Neural progenitor cell (in vitro differentiated cells): ENCODE results near the gene DUS1L. TPM values are rescaled to one million over a fixed set of nuclear protein-coding genes. Genes with fewer than 3 reads are reported as not detected.

Experiments
- DNase-seq: peaks from one replicate; pipeline ENCODE4 v3.0.0-alpha.2; 2016; ENCODE audit warnings: low spot score
- H2AFZ ChIP-seq: fragments of 200-600 bp; sonication (generic); replicated peaks from 2 replicates; pipeline ENCODE4 v1.6.1; 2016; ENCODE audit warnings: antibody characterized with exemption
- H3F3A ChIP-seq: fragments of 200-600 bp; sonication (generic); 2 replicates; pipeline ENCODE4 v1.6.1; 2016; ENCODE audit warnings: antibody characterized with exemption, low read depth
- H3K27ac ChIP-seq: fragments of 200-600 bp; sonication (generic); 2 replicates; pipeline ENCODE4 v1.5.1; 2016; ENCODE audit warnings: mild to moderate bottlenecking
- H3K27me3 ChIP-seq: fragments of 200-600 bp; sonication (generic); 2 replicates; pipeline ENCODE4 v1.6.1; 2016; ENCODE audit warnings: mild to moderate bottlenecking, moderate library complexity
- H3K36me3 ChIP-seq: fragments of 200-600 bp; sonication (generic); 2 replicates; pipeline ENCODE4 v1.5.1; 2016
- H3K4me1 ChIP-seq: fragments of 200-600 bp; sonication (generic); 2 replicates; pipeline ENCODE4 v1.6.1; 2016; ENCODE audit warnings: mixed run types
- H3K4me2 ChIP-seq: fragments of 200-600 bp; sonication (generic); 2 replicates; pipeline ENCODE4 v1.6.1; 2016
- H3K4me3 ChIP-seq: fragments of 200-600 bp; sonication (generic); 2 replicates; pipeline ENCODE4 v1.5.1; 2016
- H3K79me2 ChIP-seq: fragments of 200-600 bp; sonication (generic); 2 replicates; pipeline ENCODE4 v1.6.1; 2016; ENCODE audit warnings: low read depth
- H3K9ac ChIP-seq: fragments of 200-600 bp; sonication (generic); 2 replicates; pipeline ENCODE4 v1.6.1; 2016
- H3K9me3 ChIP-seq: fragments of 200-600 bp; sonication (generic); 2 replicates; pipeline ENCODE4 v1.5.1; 2016; ENCODE audit warnings: low read depth
- H4K20me1 ChIP-seq: fragments of 200-600 bp; sonication (generic); 2 replicates; pipeline ENCODE4 v1.6.1; 2016; ENCODE audit warnings: low read depth
- H3K27ac Mint-ChIP-seq: 3 replicates; pipeline ENCODE4 v1.8.0; 2021; ENCODE audit warnings: mixed read lengths
- H3K27me3 Mint-ChIP-seq: 2 replicates; pipeline ENCODE4 v1.8.0; 2022; ENCODE audit warnings: low read depth, mild to moderate bottlenecking, inconsistent platforms, moderate library complexity, mixed read lengths; ENCODE audit not compliant: insufficient read depth
- H3K36me3 Mint-ChIP-seq: 3 replicates; pipeline ENCODE4 v1.8.0; 2021; ENCODE audit warnings: mixed read lengths
- H3K4me1 Mint-ChIP-seq: 3 replicates; pipeline ENCODE4 v1.8.0; 2021; ENCODE audit warnings: mixed read lengths
- H3K4me3 Mint-ChIP-seq: 3 replicates; pipeline ENCODE4 v1.8.0; 2021; ENCODE audit warnings: mild to moderate bottlenecking, moderate library complexity, mixed read lengths
- H3K9me3 Mint-ChIP-seq: 3 replicates; pipeline ENCODE4 v1.8.0; 2020; ENCODE audit warnings: mixed read lengths
- EZH2 ChIP-seq: fragments of 200-600 bp; sonication (generic); IDR thresholded peaks from 2 replicates; pipeline ENCODE4 v1.6.1; 2017; ENCODE audit warnings: antibody characterized with exemption, mild to moderate bottlenecking, moderate library complexity
- EZH2phosphoT487 ChIP-seq: fragments of 200-600 bp; sonication (generic); IDR thresholded peaks from 2 replicates; pipeline ENCODE4 v1.6.1; 2017; ENCODE audit warnings: antibody characterized with exemption
- total RNA-seq: library from RNA; depleted of rRNA; stranded (reverse); fragments of >200 nt; gene quantifications from 2 replicates; pipeline ENCODE4 v1.2.3, GENCODE V29; 2015; ENCODE audit warnings: low replicate concordance
- TF ChIP-seq, protein P1 (sequence below): fragments of 200-600 bp; sonication (generic); IDR thresholded peaks from 2 replicates; pipeline ENCODE4 v1.5.1; 2017; ENCODE audit warnings: antibody characterized with exemption, mild to moderate bottlenecking

Gene DUS1L
- total RNA-seq, 1 donor from 2014 or later, result 54.5 TPM

DNA sequence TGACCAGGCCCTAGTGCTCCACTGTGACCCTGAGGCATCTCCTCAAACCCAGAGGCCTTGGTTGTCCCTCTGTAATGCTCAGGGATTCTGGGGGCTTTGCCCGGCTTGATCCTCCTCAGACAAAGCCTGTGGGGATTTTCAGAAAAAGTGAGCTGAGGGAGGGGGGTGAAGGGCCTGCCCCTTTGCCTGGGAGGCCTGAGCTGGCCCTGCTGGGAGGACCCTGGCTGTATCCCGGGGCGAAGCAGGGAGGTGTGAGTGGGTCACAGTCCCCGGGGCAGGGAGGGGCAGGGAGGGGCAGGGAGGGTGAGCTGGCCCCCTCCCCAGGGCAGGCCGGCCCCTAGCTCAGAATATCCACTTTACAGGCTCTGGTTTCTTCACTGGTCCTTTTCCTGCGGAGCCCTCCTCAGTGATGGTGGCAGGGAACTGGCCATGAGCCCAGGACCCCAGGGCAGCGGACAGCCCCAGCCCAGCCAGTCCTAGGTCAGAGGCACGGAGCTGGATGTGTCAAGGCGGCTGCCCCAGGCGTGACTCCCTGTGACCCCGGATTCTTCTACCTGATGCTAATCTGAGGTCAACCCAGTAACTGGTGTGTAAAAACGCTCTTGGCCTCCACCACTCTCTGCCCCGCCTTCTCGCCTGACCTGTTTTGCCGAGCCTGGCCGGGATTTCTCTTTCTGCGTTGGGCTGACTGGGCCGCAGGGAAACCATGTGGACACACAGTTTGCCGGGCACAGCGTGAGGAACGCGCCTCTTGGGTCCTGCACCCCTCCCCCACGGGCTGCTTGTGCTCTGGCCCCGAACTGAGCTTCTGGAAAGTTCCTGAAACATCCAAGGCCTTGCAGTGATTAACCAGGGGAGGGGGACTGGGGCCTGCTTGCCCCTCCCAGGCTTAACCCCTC, 38.2 kb upstream of the DUS1L start:
- H3K79me2 ChIP-seq, result peaks cover 30% of the 10 kb centered on the region
- Mint-ChIP-seq H3K27me3 (peaks cover 9% of the 10 kb centered on the region), H3K27ac (peak overlapping the region; percentile 95), H3K4me1 (peaks cover 52% of the 10 kb centered on the region), H3K4me3 (peak overlapping the region; percentile 69), H3K36me3 (peaks cover 4% of the 10 kb centered on the region), H3K9me3 (no peaks in the 10 kb centered on the region)
- no peak overlapping the region for H3K9ac ChIP-seq
- H4K20me1 ChIP-seq, result no peaks in the 10 kb centered on the region
- peaks cover 67% of the 10 kb centered on the region for H3F3A ChIP-seq
- peaks cover 62% of the 10 kb centered on the region for H3K4me1 ChIP-seq
- TF ChIP-seq EZH2phosphoT487 (no peak), EZH2 (no peak)
- TF ChIP-seq, protein P1, sequence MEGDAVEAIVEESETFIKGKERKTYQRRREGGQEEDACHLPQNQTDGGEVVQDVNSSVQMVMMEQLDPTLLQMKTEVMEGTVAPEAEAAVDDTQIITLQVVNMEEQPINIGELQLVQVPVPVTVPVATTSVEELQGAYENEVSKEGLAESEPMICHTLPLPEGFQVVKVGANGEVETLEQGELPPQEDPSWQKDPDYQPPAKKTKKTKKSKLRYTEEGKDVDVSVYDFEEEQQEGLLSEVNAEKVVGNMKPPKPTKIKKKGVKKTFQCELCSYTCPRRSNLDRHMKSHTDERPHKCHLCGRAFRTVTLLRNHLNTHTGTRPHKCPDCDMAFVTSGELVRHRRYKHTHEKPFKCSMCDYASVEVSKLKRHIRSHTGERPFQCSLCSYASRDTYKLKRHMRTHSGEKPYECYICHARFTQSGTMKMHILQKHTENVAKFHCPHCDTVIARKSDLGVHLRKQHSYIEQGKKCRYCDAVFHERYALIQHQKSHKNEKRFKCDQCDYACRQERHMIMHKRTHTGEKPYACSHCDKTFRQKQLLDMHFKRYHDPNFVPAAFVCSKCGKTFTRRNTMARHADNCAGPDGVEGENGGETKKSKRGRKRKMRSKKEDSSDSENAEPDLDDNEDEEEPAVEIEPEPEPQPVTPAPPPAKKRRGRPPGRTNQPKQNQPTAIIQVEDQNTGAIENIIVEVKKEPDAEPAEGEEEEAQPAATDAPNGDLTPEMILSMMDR, result no peak
- no peaks in the 10 kb centered on the region for H3K27me3 ChIP-seq
- peak overlapping the region; percentile 70 for H3K4me2 ChIP-seq
- H2AFZ ChIP-seq, result no peak overlapping the region
- peak overlapping the region; percentile 99 for H3K27ac ChIP-seq
- H3K9me3 ChIP-seq, result no peaks in the 10 kb centered on the region
- DNase-seq, result peak; percentile 90
- no peaks in the 10 kb centered on the region for H3K36me3 ChIP-seq
- H3K4me3 ChIP-seq, result no peak overlapping the region

DNA sequence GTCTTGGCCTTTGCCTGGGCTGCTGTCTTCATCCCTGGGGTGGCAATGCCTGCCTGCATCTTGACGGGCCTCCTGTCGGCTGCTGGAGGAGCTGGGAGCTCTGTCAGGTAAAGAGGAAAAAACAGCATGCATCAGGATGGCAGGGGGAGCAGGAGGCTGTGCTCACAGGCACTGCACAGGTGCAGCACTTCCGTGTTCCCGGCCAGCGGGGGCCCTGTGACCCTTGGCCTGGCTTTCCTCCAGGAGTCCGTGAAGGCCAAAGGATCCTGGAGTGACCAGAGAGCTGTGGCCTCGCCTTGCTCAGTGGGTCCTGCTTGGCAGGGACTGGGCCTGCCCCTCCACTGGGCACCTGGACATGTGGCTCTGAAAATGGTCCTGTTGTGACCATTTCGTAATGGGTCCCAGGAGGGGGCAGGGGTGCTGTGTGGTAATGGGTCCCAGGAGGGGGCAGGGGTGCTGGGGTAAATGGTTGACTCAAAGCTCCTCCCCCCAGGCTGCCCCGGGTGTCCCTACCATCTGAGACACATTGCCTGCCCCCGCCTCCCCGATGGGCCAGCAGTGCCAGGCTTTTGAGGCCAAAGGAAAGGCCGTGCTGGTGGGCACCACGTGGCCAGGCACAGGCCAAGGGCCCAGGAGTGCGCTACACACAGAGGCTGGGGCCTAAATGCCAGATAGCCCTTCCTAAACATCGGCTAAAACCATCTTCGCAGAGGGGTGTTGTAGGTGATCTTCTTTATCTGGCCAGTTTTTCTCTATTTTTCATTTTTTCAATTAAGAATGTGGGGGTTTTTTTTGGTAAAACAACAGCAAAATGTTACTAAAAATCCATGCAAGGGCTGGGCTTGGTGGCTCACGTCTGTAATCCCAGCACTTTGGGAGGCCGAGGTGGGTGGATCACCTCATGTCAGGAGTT, 36.4 kb upstream of the DUS1L start:
- TF ChIP-seq EZH2phosphoT487, result no peak
- TF ChIP-seq, protein P1, result no peak
- TF ChIP-seq EZH2, result no peak
- Histone ChIP-seq H3K79me2 (peaks cover 41% of the 10 kb centered on the region), H3F3A (peaks cover 67% of the 10 kb centered on the region), H3K9me3 (no peaks in the 10 kb centered on the region), H2AFZ (no peak overlapping the region), H4K20me1 (peaks cover 5% of the 10 kb centered on the region), H3K27me3 (no peaks in the 10 kb centered on the region), H3K9ac (no peak overlapping the region), H3K36me3 (no peaks in the 10 kb centered on the region), H3K4me3 (no peak overlapping the region), H3K4me2 (peak overlapping the region; percentile 70), H3K4me1 (peaks cover 64% of the 10 kb centered on the region), H3K27ac (peak overlapping the region; percentile 99)
- peaks cover 2% of the 10 kb centered on the region for H3K36me3 Mint-ChIP-seq
- no peaks in the 10 kb centered on the region for H3K9me3 Mint-ChIP-seq
- H3K4me1 Mint-ChIP-seq, result peaks cover 46% of the 10 kb centered on the region
- H3K27me3 Mint-ChIP-seq, result peaks cover 4% of the 10 kb centered on the region
- peak overlapping the region; percentile 25 for H3K4me3 Mint-ChIP-seq
- peak overlapping the region; percentile 93 for H3K27ac Mint-ChIP-seq
- no peak for DNase-seq

DNA sequence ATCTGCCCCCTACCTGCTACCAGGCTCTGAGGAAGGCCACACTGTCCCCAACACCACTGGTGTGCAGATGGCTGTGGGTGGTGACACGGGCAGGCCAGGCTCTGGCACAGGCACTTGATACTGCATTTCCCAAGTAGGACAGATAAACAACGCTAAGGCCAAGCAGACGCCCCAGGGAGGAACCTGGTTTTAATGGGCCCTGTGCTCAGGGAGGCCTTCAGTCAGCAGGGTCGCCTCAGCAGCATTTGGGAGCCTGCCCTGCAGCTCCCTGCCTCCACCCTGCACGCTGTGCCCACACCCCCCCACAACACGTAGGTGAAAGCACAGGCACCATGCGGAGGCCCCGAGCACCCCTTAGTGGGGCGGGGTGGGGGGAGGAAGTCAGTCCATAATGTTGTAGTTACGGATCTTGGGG, 35.7 kb upstream of the DUS1L start:
- TF ChIP-seq EZH2 (no peak), EZH2phosphoT487 (no peak)
- TF ChIP-seq, protein P1, result no peak
- Histone ChIP-seq H3K27me3 (no peaks in the 10 kb centered on the region), H3K4me1 (peaks cover 66% of the 10 kb centered on the region), H3K4me3 (no peak overlapping the region), H3K79me2 (peaks cover 48% of the 10 kb centered on the region), H3K9me3 (no peaks in the 10 kb centered on the region), H2AFZ (no peak overlapping the region), H3K36me3 (no peaks in the 10 kb centered on the region), H3K4me2 (peak overlapping the region; percentile 32), H3K9ac (no peak overlapping the region), H3K27ac (peak overlapping the region; percentile 99), H4K20me1 (peaks cover 12% of the 10 kb centered on the region), H3F3A (peaks cover 61% of the 10 kb centered on the region)
- DNase-seq, result no peak
- H3K27me3 Mint-ChIP-seq, result peaks cover 2% of the 10 kb centered on the region
- H3K4me1 Mint-ChIP-seq, result peaks cover 42% of the 10 kb centered on the region
- peaks cover 2% of the 10 kb centered on the region for H3K36me3 Mint-ChIP-seq
- H3K9me3 Mint-ChIP-seq, result no peaks in the 10 kb centered on the region
- H3K4me3 Mint-ChIP-seq, result peak overlapping the region; percentile 81
- no peak overlapping the region for H3K27ac Mint-ChIP-seq
